ACC112 (cell line): Measurements from ENCODE around the gene ARTN.
A peak's percentile ranks its signal among the peaks of the same experiment; 100 is the strongest.

Experiments used
- H2AFZ ChIP-seq: fragments of 200-600 bp; sonication (generic); one replicate; pipeline ENCODE4 v1.6.0; 2017; ENCODE audit warnings: antibody characterized with exemption, low read length; ENCODE audit not compliant: unreplicated experiment
- H3K27ac ChIP-seq: fragments of 200-600 bp; sonication (generic); 2 replicates; pipeline ENCODE4 v1.5.1; 2014; ENCODE audit warnings: low read depth, mild to moderate bottlenecking, antibody characterized with exemption, low read length, moderate library complexity
- H3K27me3 ChIP-seq: fragments of 200-600 bp; sonication (generic); 2 replicates; pipeline ENCODE4 v1.6.1; 2014; ENCODE audit warnings: mild to moderate bottlenecking, antibody characterized with exemption, low read length, moderate library complexity, mixed read lengths; ENCODE audit not compliant: insufficient read depth
- H3K36me3 ChIP-seq: fragments of 200-600 bp; sonication (generic); 2 replicates; pipeline ENCODE4 v1.6.1; 2016; ENCODE audit warnings: mild to moderate bottlenecking, antibody characterized with exemption, low read length, moderate library complexity, mixed read lengths; ENCODE audit not compliant: insufficient read depth
- H3K4me1 ChIP-seq: fragments of 200-600 bp; sonication (generic); one replicate; pipeline ENCODE4 v1.6.1; 2016; ENCODE audit warnings: low read length, mixed read lengths; ENCODE audit not compliant: insufficient read depth, unreplicated experiment, control insufficient read depth
- H3K4me3 ChIP-seq: fragments of 200-600 bp; sonication (generic); 2 replicates; pipeline ENCODE4 v1.5.1; 2014; ENCODE audit warnings: mild to moderate bottlenecking, low read depth, low read length
- H3K79me2 ChIP-seq: fragments of 200-600 bp; sonication (generic); one replicate; pipeline ENCODE4 v1.6.0; 2016; ENCODE audit warnings: low read length; ENCODE audit not compliant: control insufficient read depth, unreplicated experiment, insufficient read depth

ARTN gene

GRCh38 chr1:43933386-43934100, at the start of gene ARTN:
ARTN (plus strand) TSS chr1:43933801; CDS start chr1:43935657, 1,856 bp downstream.
- peaks cover 9% of the 10 kb centered on the region; the same call in 1 of the 2 replicates for H3K27me3 ChIP-seq
- H3K79me2 ChIP-seq: no peaks in the 10 kb centered on the region
- H3K27ac ChIP-seq: no peak within 1 kb of the TSS
- peak within 1 kb of the TSS; percentile 68 for H3K4me3 ChIP-seq
- H3K36me3 ChIP-seq: peaks cover 8% of the 10 kb centered on the region; the same call in 1 of the 2 replicates
- H3K4me1 ChIP-seq: peaks cover 13% of the 10 kb centered on the region
- H2AFZ ChIP-seq: no peak within 1 kb of the TSS

- Histone ChIP-seq H3K27ac (no peak overlapping the region), H3K79me2 (no peaks in the 10 kb centered on the region)
These were observed 48.3 kb upstream of the ARTN start for GRCh38 chr1:43885279-43885801.

GRCh38 chr1:43887748-43888147, 45.9 kb upstream of the ARTN start:
- H3K27ac ChIP-seq: no peak overlapping the region

More at GRCh38 chr1:43885279-43885801, 48.3 kb upstream of the ARTN start:
- Histone ChIP-seq H3K27me3 (no peaks in the 10 kb centered on the region), H3K4me3 (no peak overlapping the region), H3K36me3 (no peaks in the 10 kb centered on the region), H3K4me1 (no peaks in the 10 kb centered on the region), H2AFZ (no peak overlapping the region)

GRCh38 chr1:43890815-43891214, 42.8 kb upstream of the ARTN start:
- H3K27ac ChIP-seq: no peak overlapping the region
- no peaks in the 10 kb centered on the region for H3K79me2 ChIP-seq
- H3K36me3 ChIP-seq: peaks cover 7% of the 10 kb centered on the region; the same call in 1 of the 2 replicates
- no peak overlapping the region for H2AFZ ChIP-seq
- H3K27me3 ChIP-seq: no peaks in the 10 kb centered on the region
- no peak overlapping the region for H3K4me3 ChIP-seq
- H3K4me1 ChIP-seq: peaks cover 4% of the 10 kb centered on the region

More at GRCh38 chr1:43887748-43888147, 45.9 kb upstream of the ARTN start:
- no peak overlapping the region for H3K4me3 ChIP-seq
- H3K27me3 ChIP-seq: no peaks in the 10 kb centered on the region
- no peaks in the 10 kb centered on the region for H3K36me3 ChIP-seq
- peaks cover 1% of the 10 kb centered on the region for H3K4me1 ChIP-seq
- no peaks in the 10 kb centered on the region for H3K79me2 ChIP-seq
- no peak overlapping the region for H2AFZ ChIP-seq

- Histone ChIP-seq H3K4me1 (peaks cover 4% of the 10 kb centered on the region), H2AFZ (no peak overlapping the region), H3K79me2 (no peaks in the 10 kb centered on the region), H3K4me3 (no peak overlapping the region), H3K27ac (no peak overlapping the region), H3K36me3 (peaks cover 7% of the 10 kb centered on the region; the same call in 1 of the 2 replicates), H3K27me3 (no peaks in the 10 kb centered on the region)
These were observed 40.6 kb upstream of the ARTN start for GRCh38 chr1:43893006-43893405.

- H3K27ac ChIP-seq: no peak overlapping the region
- no peaks in the 10 kb centered on the region for H3K27me3 ChIP-seq
- peaks cover 7% of the 10 kb centered on the region; the same call in 1 of the 2 replicates for H3K36me3 ChIP-seq
- H2AFZ ChIP-seq: no peak overlapping the region
- no peaks in the 10 kb centered on the region for H3K79me2 ChIP-seq
- no peaks in the 10 kb centered on the region for H3K4me1 ChIP-seq
- H3K4me3 ChIP-seq: no peak overlapping the region
These were observed 34.6 kb upstream of the ARTN start for GRCh38 chr1:43898981-43899380.

- no peaks in the 10 kb centered on the region for H3K79me2 ChIP-seq
- H2AFZ ChIP-seq: no peak overlapping the region
- H3K27ac ChIP-seq: no peak overlapping the region
- H3K27me3 ChIP-seq: no peaks in the 10 kb centered on the region
- H3K36me3 ChIP-seq: no peaks in the 10 kb centered on the region
- H3K4me3 ChIP-seq: no peak overlapping the region
- no peaks in the 10 kb centered on the region for H3K4me1 ChIP-seq
These were observed 33.2 kb upstream of the ARTN start for GRCh38 chr1:43900386-43900785.

- H3K4me1 ChIP-seq: no peaks in the 10 kb centered on the region
- no peak overlapping the region for H3K27ac ChIP-seq
- H3K27me3 ChIP-seq: no peaks in the 10 kb centered on the region
- no peaks in the 10 kb centered on the region for H3K36me3 ChIP-seq
- no peaks in the 10 kb centered on the region for H3K79me2 ChIP-seq
- no peak overlapping the region for H2AFZ ChIP-seq
- H3K4me3 ChIP-seq: no peak overlapping the region
These were observed 32.2 kb upstream of the ARTN start for GRCh38 chr1:43901196-43901961.

- H3K27ac ChIP-seq: no peak overlapping the region
- H3K79me2 ChIP-seq: no peaks in the 10 kb centered on the region
- H3K4me3 ChIP-seq: no peak overlapping the region
- H3K4me1 ChIP-seq: no peaks in the 10 kb centered on the region
- H3K27me3 ChIP-seq: no peaks in the 10 kb centered on the region
- H2AFZ ChIP-seq: no peak overlapping the region
- no peaks in the 10 kb centered on the region for H3K36me3 ChIP-seq
These were observed 31.4 kb upstream of the ARTN start for GRCh38 chr1:43902058-43902831.
